GM19467 (cell line): ENCODE results near the gene GNB1L.

Experiments
- ATAC-seq: cut with Tn5 transposase; IDR thresholded peaks from one replicate; pipeline ENCODE4 v1.9.1; 2021; ENCODE audit warnings: mild to moderate bottlenecking, moderate library complexity; ENCODE audit not compliant: unreplicated experiment

Gene GNB1L

DNA sequence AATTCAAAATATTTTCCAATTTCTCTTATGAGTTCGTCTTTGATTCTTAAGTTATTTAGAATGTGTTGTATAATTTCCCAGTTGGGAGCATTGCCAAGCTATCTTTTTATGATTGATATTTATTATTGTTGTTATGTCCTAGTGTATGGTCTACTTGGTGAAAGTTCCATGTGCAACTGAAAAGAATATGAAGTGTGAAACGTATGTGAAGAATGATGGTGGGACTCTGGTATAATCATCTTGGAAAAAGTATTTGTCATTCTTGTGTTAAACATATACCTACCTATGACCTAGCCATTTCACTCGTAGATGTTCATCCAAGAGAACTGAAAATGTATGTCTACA, 12.0 kb upstream of the GNB1L start:
- no peak for ATAC-seq

DNA sequence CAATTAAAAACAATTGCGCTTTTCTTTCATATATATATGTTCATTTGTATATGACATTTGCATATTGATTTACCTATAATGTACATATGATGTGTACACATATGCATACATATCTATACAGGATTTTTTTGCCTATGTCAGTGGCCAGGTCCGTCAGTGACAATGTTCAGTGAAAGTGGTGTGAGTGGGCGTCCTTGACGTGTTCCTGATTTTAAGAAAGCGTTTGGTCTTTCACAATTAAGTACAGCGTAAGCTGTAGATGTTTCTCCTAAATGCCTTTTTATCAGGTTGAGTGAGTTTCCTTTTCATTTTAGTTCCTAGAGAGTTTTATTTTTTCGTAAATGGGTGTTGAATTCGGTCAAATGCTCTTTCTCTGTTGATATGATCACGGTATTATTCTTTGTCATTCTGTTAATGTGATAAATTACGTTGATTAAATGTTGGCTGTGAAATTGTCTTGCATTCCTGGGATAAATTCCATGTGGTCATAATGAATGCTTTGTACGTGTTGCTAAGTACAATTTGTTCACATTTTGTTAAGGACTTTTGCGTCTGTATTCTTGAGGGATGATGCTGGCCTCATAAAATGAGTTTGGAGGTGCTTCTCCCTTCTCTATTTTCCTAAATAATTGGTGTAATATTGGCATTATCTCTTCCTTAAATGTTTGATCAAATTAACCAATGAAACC, 10.6 kb upstream of the GNB1L start:
- ATAC-seq, result no peak

- ATAC-seq, result no peak
Measured at GRCh38 chr22:19864538-19865106, 9.9 kb upstream of the GNB1L start.

DNA sequence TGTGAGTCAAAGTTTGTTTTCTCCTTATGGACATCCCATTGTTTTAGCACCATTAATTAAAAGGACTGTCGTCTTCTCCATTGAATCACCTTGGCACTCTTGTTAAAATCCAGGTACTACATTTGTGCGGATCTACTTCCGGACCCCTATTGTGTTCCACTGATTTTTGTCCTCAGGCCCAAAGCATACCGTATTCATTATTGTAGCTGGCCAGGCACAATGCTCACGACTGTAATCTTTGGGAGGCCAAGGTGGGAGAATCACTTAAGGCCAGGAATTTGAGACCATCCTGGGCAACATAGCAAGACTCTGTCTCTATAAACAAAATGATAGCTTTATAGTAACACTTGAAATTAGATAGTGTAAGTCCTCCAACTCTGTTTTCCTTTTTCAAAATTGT, 8.9 kb upstream of the GNB1L start:
- ATAC-seq, result no peak

DNA sequence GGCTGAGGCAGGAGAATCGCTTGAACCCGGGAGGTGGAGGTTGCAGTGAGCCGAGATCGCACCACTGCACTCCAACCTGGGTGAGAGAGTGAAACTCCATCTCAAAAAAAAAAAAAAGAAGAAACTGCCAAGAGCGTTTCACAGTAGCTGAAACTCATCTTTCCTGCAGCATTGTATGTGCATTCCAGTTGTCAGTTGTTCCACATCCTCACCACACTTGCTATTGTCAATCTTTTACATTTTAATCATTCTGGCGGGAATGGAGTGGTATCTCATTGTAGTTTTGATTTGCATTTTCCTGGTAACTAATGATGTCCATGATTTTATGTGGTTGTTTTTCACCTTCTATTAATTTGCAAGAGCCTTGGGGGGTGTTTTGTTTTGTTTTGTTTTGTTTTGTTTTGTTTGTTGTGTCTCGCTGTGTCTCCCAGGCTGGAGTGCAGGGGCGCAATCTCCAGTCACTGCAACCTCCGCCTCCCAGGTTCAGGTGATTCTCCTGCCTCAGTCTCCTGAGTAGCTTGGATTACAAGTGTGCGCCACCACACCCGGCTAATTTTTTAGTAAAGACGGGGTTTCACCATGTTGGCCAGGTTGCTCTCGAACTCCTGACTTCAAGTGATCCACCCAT, 8.1 kb upstream of the GNB1L start:
- ATAC-seq, result no peak

DNA sequence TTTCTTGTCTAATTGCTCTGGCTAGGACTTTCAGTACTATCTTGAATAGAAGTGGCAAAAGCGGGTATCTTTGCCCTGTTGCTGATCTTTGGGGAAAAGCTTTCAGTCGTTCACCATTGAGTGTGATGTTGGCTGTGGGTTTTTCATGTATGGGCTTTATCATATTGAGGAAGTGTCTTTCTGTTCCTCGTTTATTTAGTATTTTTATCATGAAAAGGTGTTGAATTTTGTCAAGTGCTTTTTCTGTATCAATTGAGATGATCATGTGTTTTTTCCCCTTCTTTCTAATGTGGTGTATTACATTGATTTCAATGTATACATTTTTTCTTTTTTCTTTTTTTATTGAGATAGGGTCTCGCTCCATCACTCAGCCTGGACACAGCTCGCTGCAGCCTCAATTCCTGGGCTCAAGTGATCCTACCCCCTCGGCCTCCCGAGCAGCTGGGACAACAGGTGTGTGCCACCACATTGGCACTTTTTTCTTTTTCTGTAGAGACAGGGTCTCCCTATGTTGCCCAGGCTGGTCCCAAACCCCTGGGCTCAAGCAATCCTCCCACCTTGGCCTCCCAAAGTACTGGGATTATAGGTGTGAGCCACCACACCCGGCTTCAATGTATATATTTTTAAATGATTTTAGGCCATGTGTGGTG, 5.3 kb upstream of the GNB1L start:
- no peak for ATAC-seq

GRCh38 chr22:19857382-19857781, 2.7 kb upstream of the GNB1L start:
- no peak for ATAC-seq

- peak; percentile 10 for ATAC-seq
Measured at GRCh38 chr22:19855504-19856409, 1.1 kb upstream of the GNB1L start.

- ATAC-seq, result peak; percentile 2
Measured at GRCh38 chr22:19853879-19854777, 546 bp downstream of the GNB1L start.

DNA sequence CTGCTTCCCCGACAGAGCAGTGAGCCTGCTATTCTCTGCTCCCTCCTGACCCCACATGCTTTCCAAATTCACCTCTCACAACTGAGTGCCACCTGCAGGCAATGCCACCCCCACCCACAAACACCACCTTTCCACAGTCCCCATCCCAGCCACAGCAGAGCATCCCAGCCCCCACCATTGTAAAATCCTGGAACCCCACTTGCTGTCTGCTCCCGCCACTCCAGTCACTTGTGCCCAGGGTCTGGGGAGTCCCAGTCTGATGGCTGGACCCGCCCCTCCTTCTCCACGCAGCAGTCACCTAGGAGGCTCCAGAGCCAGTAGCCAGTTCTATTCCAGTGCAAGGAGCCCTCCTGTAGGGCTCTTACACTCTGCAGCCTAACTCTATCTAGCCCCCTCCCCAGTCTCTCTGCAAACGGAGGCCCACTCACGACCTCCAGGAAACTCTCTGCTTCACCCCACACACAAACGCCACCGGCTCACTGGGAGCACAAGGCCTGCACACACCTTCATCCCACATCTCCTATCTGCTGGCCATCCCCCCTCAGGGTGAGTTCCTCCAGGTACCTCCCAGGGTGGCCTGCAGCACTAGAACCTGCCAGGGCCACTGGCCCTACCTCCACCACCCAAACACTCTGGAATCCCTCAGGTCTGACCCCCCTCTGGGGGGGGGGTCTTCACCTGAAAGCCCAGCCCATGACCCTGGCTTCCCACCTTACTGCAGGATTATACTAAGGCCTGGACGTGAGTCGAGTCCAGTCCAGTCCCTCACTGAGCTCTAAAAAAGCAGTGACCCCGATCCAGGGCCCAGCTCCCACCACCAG, 1.4 kb downstream of the GNB1L start:
- no peak for ATAC-seq

DNA sequence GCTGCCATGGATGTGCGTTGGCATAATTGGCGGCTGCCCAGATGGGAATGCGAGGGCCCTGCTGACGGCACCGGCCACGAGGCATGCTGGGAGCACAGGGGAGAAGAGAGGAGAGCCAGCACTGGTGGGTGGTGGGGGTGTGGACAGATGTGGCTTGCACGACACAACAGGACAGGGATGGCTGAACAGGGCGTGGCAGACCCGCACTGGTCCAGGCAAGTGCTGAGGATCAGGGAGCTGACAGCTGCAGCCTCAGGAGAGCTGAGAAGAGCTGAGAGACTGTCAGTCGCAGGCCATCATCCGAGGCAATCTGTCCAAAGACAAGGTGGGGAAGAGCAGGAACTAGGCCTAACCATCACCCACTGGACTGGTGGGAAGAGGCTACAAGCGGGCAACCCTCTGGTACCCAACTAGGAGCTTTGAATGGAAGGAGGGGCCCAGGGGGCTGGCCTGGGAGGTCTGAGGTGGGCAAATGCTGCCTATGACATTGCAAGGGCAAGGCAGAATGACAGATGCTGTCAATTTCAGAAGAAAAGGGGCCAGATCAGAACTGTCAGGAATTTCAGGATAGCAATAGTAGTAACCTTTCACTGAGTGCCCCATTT, 2.4 kb downstream of the GNB1L start:
- no peak for ATAC-seq

GRCh38 chr22:19851291-19852176, 3.1 kb downstream of the GNB1L start:
- ATAC-seq, result no peak

DNA sequence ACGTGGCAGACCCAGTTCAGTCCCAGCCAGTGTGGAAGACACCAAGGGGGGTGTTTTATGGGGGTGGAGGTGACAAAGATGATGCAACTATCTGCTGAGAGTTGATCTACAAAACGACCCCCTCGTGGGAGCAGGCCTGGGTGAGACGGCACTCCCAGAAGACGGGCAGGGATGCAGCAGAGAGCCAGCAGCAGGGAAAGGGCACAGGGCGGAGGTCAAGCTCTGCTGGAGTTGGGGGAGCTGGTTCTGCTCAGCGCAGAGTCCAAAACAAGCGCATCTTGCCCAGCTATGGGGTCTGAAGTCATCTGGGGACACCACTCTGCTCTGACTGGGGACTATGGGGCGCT, 3.9 kb downstream of the GNB1L start:
- no peak for ATAC-seq

GRCh38 chr22:19849835-19850762, 4.6 kb downstream of the GNB1L start:
- no peak for ATAC-seq

DNA sequence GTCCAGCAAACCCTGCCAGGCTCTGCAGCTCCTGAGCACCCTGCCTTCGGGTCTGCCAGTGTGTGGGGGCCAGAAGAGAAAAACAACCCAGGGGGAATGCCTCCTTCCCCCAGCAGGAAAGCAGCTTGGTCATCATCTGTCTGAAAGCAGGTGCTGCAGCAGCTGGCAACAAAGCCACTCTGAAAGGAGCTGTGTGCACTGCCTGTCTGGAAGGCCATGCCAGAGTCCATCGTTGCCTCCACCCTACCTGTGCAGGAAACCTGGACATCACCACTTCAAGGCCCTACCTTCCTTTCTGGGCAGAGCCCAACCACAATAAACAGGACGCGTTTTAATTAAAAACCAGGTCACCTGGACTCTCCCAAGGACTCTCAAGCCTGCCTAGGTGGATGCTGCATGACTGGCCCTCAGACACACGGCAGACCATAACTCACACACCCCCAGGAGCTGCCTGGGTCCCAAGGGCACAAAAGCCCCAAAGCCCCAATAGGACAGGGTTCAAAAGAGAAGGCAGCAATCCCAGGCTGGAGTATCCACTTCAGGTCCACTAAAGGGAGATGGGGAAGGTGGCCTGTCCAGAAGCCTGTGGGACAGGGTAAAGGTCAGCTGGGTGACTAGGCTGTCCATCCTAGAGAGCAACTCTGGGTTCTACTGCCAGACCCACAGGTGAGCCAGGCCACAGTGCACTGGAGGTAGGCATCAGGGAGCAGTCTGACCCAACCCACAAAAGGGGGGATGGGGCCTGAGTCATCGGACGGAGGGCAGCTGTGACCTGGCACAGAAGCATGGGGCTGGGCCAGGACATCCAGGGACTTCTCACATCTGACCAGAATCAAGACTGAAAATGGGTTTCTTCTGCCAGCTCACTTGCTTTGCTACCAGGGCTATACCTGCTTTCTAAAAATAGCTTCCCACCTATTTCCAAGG, 6.1 kb downstream of the GNB1L start:
- no peak for ATAC-seq

DNA sequence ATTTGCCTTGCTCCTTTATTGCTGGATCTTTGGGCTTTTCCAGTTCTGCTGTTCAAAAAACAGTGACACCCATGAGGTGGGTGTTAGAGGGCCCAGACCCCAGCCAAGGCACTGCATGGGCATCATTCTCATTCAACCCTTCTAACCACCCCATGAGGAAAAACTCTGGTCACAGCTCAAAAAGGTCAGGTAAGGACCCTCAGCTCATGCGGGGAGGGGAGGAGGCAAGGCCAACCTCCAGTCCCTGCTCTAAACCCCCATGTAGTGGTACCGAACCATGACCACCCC, 7.4 kb downstream of the GNB1L start:
- no peak for ATAC-seq
